Measurements from ENCODE around the gene EEF1AKMT2. TPM values are rescaled to one million over a fixed set of nuclear protein-coding genes. Genes with fewer than 3 reads are reported as not detected.

The EEF1AKMT2 gene
- polyA plus RNA-seq, 1 of the 3 experiments (the other 2 are of a cell fraction): 14.0 TPM

DNA sequence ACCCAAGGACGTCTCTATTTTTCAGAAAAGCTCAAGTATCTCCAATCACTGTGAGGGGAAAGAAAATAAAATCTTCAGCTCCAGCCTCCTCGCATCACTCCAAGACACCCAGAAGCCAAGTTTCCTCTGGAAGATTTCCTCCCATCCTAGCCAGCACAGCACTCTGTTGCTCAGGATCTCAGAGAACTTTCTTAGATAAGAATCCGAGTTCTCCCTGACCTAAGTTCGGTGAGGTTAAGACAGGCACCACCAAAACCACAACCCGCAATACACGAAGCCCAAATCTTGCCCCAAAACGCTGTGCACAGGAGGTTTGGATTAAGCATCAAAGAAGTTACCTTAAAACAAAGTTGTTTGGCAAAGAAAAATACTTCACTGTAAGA lies 51.7 kb downstream of the EEF1AKMT2 start:
- ChIA-PET CTCF (interaction anchor here (1.0 to 7.9 kb wide), 9 partner anchors 9 to 249 kb away, joined by 3 to 192 read pairs (median 14); no protein-coding TSS in a partner anchor), POLR2A (no interaction called here)
- H2AFZ ChIP-seq (ENCODE audit: low read depth): no peak overlapping the region
- no peak overlapping the region for H3K27ac ChIP-seq (ENCODE audit: low read depth in 2 of 2, low read length in 1 of 2)
- no peaks in the 10 kb centered on the region for H3K9me3 ChIP-seq
- DNase-seq: no peak
- H3K79me2 ChIP-seq (ENCODE audit: insufficient read depth): peaks cover 40% of the 10 kb centered on the region; the same call in 1 of the 2 replicates
- no peaks in the 10 kb centered on the region for H3K36me3 ChIP-seq (replicated peaks in 1 of 2; ENCODE audit: control insufficient read depth in 1 of 2, insufficient read depth in 2 of 2, low read length in 1 of 2)
- TF ChIP-seq MAX (IDR thresholded peaks at IDR 0.05; ENCODE audit: low read depth) (no peak), TAF1 (IDR thresholded peaks at IDR 0.05; ENCODE audit: borderline replicate concordance, low read depth, low read length) (no peak), RAD21 (IDR thresholded peaks at IDR 0.05; ENCODE audit: low read length) (no peak), GATA2 (CRISPR knock-in tag; IDR thresholded peaks at IDR 0.05) (no peak), NRF1 (IDR thresholded peaks at IDR 0.05; ENCODE audit: low read depth, low read length) (no peak), IRF3 (IDR thresholded peaks at IDR 0.05; ENCODE audit: low read depth, low read length) (no peak), FOSL2 (IDR thresholded peaks at IDR 0.05; ENCODE audit: borderline replicate concordance, low read depth) (no peak), SMC3 (IDR thresholded peaks at IDR 0.05; ENCODE audit: low read depth, low read length) (no peak), MEF2A (IDR thresholded peaks at IDR 0.05; ENCODE audit: borderline replicate concordance, low read depth) (no peak), REST (IDR thresholded peaks at IDR 0.05; ENCODE audit: low read depth, low read length) (no peak), TEAD4 (IDR thresholded peaks at IDR 0.05; ENCODE audit: borderline replicate concordance, insufficient read depth) (no peak), TCF12 (IDR thresholded peaks at IDR 0.05) (no peak), YY1 (IDR thresholded peaks at IDR 0.05; ENCODE audit: low read depth) (no peak), NFIC (IDR thresholded peaks at IDR 0.05; ENCODE audit: borderline replicate concordance) (no peak), EP300 (IDR thresholded peaks at IDR 0.05; ENCODE audit: borderline replicate concordance in 1 of 2, low read depth in 1 of 2, low read length in 1 of 2) (no peak), ELF1 (IDR thresholded peaks at IDR 0.05) (no peak)
- TF ChIP-seq, protein P1, sequence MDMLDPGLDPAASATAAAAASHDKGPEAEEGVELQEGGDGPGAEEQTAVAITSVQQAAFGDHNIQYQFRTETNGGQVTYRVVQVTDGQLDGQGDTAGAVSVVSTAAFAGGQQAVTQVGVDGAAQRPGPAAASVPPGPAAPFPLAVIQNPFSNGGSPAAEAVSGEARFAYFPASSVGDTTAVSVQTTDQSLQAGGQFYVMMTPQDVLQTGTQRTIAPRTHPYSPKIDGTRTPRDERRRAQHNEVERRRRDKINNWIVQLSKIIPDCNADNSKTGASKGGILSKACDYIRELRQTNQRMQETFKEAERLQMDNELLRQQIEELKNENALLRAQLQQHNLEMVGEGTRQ (IDR thresholded peaks at IDR 0.05; ENCODE audit: borderline replicate concordance, low read depth, low read length): no peak
- TF ChIP-seq, protein P2, sequence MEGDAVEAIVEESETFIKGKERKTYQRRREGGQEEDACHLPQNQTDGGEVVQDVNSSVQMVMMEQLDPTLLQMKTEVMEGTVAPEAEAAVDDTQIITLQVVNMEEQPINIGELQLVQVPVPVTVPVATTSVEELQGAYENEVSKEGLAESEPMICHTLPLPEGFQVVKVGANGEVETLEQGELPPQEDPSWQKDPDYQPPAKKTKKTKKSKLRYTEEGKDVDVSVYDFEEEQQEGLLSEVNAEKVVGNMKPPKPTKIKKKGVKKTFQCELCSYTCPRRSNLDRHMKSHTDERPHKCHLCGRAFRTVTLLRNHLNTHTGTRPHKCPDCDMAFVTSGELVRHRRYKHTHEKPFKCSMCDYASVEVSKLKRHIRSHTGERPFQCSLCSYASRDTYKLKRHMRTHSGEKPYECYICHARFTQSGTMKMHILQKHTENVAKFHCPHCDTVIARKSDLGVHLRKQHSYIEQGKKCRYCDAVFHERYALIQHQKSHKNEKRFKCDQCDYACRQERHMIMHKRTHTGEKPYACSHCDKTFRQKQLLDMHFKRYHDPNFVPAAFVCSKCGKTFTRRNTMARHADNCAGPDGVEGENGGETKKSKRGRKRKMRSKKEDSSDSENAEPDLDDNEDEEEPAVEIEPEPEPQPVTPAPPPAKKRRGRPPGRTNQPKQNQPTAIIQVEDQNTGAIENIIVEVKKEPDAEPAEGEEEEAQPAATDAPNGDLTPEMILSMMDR (IDR thresholded peaks at IDR 0.05): no peak
- 93% methylated on average over 7 of the region's 7 CpGs for WGBS (ENCODE audit: low lambda C conversion rate)
- H3F3A ChIP-seq (replicated peaks; ENCODE audit: insufficient read depth): peaks cover 11% of the 10 kb centered on the region
- H3K27me3 ChIP-seq (ENCODE audit: insufficient read depth): no peaks in the 10 kb centered on the region
- H4K20me1 ChIP-seq (ENCODE audit: insufficient read depth): peaks cover 23% of the 10 kb centered on the region; the same call in 1 of the 2 replicates
- H3K9me2 ChIP-seq: no peaks in the 10 kb centered on the region
- H3K4me1 ChIP-seq (ENCODE audit: control insufficient read depth in 1 of 2, insufficient read depth in 2 of 2, low read depth in 1 of 2, low read length in 1 of 2): peaks cover 10 to 58% of the 10 kb centered on the region in 2 experiments; a peak in 2 of 4 replicates
- H3K4me2 ChIP-seq: no peak overlapping the region
- no peak overlapping the region for H3K4me3 ChIP-seq (ENCODE audit: low read depth in 2 of 2, low read length in 1 of 2)
- no peak overlapping the region for H3K9ac ChIP-seq

All from SK-N-SH (cell line).